Measurements from ENCODE around the gene TMC7. TPM values are rescaled to one million over a fixed set of nuclear protein-coding genes. Genes with fewer than 3 reads are reported as not detected.

Gene TMC7
- total and polyA plus RNA-seq, 2 of the 13 experiments (the other 11 are each of a cell fraction or from before 2014, with no cell fraction given) = 1.2 to 5.1 TPM

- TF ChIP-seq ZBTB4 (CRISPR knock-in tag; IDR thresholded peaks at IDR 0.05; ENCODE audit: borderline replicate concordance) (0 out of 2 replicates have a peak, but pooled peaks have one; percentile 37), PHF20 (CRISPR knock-in tag; IDR thresholded peaks at IDR 0.05) (peak; percentile 41; the same call in 1 of the 2 replicates), ZFP41 (CRISPR knock-in tag; IDR thresholded peaks at IDR 0.05; ENCODE audit: borderline replicate concordance) (0 out of 2 replicates have a peak, but pooled peaks have one; percentile 28), GABPB1 (CRISPR knock-in tag; IDR thresholded peaks at IDR 0.05) (peak; percentile 24; the same call in 1 of the 2 replicates), ZNF687 (CRISPR knock-in tag; IDR thresholded peaks at IDR 0.05) (peak; percentile 73), KAT8 (CRISPR knock-in tag; IDR thresholded peaks at IDR 0.05) (peak; percentile 56), POGZ (CRISPR knock-in tag; IDR thresholded peaks at IDR 0.05) (peak; percentile 56; the same call in 1 of the 2 replicates), YY1 (IDR thresholded peaks at IDR 0.05; ENCODE audit: insufficient read depth, insufficient replicate concordance, low read depth, low read length) (peak; percentile 56)
These were observed 27.7 kb upstream of the TMC7 start (continued) for GRCh38 chr16:18955874-18956580.
